ENCODE results near the gene CD226. TPM values are rescaled to one million over a fixed set of nuclear protein-coding genes. Genes with fewer than 3 reads are reported as not detected.
A peak's percentile ranks its signal among the peaks of the same experiment; 100 is the strongest.
"Not testable (repeated sequence)": the region's sequence is repeated elsewhere in the genome, so short reads cannot be mapped to it uniquely, and the experiment has no call there.

The CD226 gene
- polyA plus RNA-seq, 3 donors, result 2.6 to 3.2 (median 2.9) TPM

DNA sequence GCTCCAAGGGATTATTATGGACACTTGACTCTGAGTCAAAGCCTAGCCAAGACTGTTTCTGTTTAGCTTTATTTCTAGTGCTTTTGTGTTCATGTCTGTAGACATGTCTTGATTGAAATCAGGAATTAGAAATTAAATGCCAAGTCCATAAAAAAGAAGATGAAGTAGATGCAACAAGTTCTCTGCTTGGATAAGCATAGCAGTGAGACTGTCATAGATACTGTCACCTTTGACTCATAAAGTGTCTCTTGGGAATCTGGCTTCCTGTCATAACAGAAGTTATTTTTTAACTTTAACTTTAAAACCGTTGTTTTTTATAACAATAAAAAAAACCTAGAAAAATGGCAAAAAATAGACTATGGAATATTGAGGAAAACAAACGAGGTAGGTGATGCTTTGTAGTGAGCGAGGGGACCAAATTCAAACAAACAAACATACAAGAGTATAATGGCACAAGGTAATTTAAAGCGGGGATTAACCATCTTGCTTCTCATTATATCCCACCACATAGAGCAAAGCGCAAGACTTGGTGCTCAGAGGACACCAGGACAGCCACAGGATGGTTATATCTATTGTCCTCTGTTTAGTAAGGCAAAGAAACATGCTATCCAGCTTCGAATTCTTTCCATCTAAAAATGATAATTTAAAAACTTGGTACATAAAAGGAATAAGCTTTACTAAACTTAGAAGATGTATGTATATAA is 64.6 kb downstream of the CD226 start:
- DNase-seq (ENCODE audit: extremely low read depth in 1 of 11, low read depth in 9 of 11, low spot score in 4 of 11), result no peak

- no peak for DNase-seq (ENCODE audit: extremely low read depth in 1 of 11, low read depth in 9 of 11, low spot score in 4 of 11)
Observed at GRCh38 chr18:69880083-69880482, 67.6 kb downstream of the CD226 start.

GRCh38 chr18:69879051-69879450 is 68.6 kb downstream of the CD226 start:
- DNase-seq (ENCODE audit: extremely low read depth in 1 of 11, low read depth in 9 of 11, low spot score in 4 of 11), result not testable (repeated sequence)

DNA sequence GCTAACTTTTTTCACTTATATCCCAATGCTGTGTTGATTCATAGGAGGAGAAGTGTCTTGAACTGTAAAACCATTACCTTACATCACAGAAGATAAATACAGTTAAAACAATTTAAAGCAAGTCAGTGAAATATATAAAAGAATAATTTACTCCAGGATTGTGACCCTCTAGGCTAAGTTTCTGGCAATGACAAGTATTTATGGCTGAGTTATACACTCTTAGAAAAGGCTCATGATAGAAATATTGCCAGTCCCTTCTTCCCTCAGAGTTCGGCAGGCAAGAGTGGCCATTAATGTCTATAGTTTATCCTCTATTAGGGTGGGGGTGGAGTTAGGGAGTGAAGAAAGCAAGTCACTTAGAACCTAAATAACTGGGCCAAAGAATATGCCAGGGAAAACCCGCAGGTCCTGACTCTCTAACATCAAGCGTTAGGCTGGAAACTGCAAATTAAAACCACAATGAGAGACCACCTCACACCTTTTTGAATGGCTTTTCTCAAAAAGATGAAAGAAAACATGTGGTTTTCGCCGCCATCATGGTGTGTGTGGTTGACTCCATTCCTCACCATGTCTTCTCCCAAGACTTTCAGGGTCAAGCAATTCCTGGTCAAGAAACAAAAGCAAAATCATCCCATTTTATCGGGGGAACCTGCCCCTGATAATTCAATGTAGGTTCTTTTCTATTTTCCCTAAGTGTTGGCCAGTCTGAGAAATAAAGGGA is 69.3 kb downstream of the CD226 start:
- peak in 1 of 11 donors; percentile 13 for DNase-seq (ENCODE audit: extremely low read depth in 1 of 11, low read depth in 9 of 11, low spot score in 4 of 11)

DNA sequence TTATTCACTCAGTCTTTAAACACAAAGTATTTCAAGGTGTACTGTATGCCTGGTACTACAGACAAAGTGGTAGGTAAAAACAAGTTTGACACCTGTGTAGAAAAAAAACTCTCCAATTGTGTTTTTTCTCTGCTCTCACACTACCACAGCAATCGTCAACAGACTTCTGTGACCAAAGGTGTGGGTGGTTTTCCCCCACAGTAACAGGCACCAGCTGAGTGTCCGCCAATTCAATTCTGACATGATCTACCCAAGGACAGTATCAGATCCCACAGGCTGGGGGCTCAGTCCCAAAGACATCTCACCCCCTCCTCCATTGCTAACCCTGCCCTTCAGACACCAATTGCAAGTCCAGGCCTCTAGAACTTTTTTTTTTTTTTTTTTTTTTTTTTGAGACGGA is 71.2 kb downstream of the CD226 start:
- DNase-seq (ENCODE audit: extremely low read depth in 1 of 11, low read depth in 9 of 11, low spot score in 4 of 11), result no peak

DNA sequence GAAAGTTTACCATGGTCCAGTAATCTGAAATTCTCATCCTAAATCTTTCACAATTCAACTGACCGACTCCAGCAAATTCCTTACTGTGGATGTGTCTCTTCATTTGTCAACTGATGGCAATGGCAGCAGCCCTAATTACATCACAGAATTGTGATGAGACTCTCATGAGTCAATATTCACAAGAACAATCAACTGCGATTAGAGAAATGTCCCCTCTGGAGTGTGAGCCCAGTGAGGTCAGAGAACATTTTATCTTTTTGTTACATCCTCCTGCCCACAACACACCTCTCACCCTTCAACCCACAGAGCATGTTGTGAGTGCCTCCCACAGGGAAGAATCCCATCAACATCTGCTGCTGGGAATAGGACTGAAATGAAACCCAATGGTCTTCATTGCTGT is 73.6 kb downstream of the CD226 start:
- DNase-seq (ENCODE audit: extremely low read depth in 1 of 11, low read depth in 9 of 11, low spot score in 4 of 11), result no peak

GRCh38 chr18:69872661-69873060 is 75.0 kb downstream of the CD226 start:
- no peak for DNase-seq (ENCODE audit: extremely low read depth in 1 of 11, low read depth in 9 of 11, low spot score in 4 of 11)

- no peak for DNase-seq (ENCODE audit: extremely low read depth in 1 of 11, low read depth in 9 of 11, low spot score in 4 of 11)
Observed at GRCh38 chr18:69871363-69871762, 76.3 kb downstream of the CD226 start.

DNA sequence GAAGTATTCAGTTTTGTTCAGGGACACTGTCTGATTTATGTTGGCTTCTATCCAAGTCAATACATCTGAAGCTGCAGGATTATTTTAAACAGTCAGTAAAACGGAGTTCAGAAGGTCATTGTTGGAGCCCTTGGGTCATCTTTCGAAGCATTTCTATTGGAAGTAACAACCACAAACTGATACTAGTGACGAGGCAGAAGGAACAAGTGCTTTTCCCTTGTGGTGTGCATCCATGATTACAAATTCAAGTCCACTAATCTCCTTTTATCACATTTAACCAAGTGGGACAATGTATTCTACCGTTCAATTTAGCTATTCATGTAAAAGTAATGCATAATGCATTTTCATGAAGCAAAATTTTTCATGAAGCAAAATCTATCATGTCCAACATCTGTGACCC is 76.9 kb downstream of the CD226 start:
- DNase-seq (ENCODE audit: extremely low read depth in 1 of 11, low read depth in 9 of 11, low spot score in 4 of 11), result no peak

GRCh38 chr18:69866212-69866611 is 81.5 kb downstream of the CD226 start:
- DNase-seq (ENCODE audit: extremely low read depth in 1 of 11, low read depth in 9 of 11, low spot score in 4 of 11), result no peak

- no peak for DNase-seq (ENCODE audit: extremely low read depth in 1 of 11, low read depth in 9 of 11, low spot score in 4 of 11)
Observed at GRCh38 chr18:69865776-69866175, 81.9 kb downstream of the CD226 start.

- DNase-seq (ENCODE audit: extremely low read depth in 1 of 11, low read depth in 9 of 11, low spot score in 4 of 11), result not testable (repeated sequence)
Observed at GRCh38 chr18:69864802-69865201, 82.9 kb downstream of the CD226 start.

DNA sequence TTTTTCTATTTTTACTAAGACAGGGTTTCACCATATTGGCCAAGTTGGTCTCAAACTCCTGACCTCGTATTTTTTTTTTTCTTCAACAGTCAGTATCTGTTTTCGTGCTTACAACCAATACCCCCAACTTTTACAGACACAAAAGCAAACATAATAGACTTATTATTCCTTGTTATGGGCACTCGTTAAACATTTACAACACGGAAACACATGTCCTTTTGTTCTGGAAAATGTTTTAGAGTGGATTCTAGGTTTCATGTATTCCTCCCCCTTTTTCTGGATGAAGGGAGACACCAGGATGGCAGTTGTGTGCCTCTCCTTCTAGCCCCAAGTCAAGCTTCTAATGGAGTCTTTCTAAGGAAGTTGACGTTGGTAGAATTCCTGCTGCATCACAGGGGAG is 88.8 kb downstream of the CD226 start:
- DNase-seq (ENCODE audit: extremely low read depth in 1 of 11, low read depth in 9 of 11, low spot score in 4 of 11), result no peak

DNA sequence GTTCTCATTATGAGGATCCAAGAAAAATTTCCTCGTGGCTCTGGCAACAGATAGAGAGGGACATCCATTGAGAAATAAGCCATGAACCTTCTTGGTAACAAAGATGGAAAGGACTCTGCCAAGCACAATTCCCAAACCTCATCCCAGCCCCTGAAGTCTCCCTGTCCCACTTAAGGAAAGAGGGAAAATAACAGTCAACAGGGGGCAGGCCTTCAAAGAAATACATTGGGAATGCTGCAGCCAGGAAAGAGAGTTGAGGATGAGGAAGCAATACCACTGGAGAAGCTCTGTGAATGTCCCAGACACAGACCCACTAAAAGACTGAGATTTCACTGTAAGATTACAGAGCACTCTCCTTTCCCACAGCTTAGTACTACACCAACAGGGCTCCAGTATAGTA is 93.2 kb downstream of the CD226 start:
- no peak for DNase-seq (ENCODE audit: extremely low read depth in 1 of 11, low read depth in 9 of 11, low spot score in 4 of 11)

- DNase-seq (ENCODE audit: extremely low read depth in 1 of 11, low read depth in 9 of 11, low spot score in 4 of 11), result no peak
Observed at GRCh38 chr18:69853051-69853450, 94.6 kb downstream of the CD226 start.

GRCh38 chr18:69845593-69846506 is 101.8 kb downstream of the CD226 start:
- DNase-seq (ENCODE audit: extremely low read depth in 1 of 11, low read depth in 9 of 11, low spot score in 4 of 11), result peak in 3 of 11 donors; percentile 7 to 12 (median 12)

- no peak for DNase-seq (ENCODE audit: extremely low read depth in 1 of 11, low read depth in 9 of 11, low spot score in 4 of 11)
Observed at GRCh38 chr18:69844656-69845055, 103.0 kb downstream of the CD226 start.

DNA sequence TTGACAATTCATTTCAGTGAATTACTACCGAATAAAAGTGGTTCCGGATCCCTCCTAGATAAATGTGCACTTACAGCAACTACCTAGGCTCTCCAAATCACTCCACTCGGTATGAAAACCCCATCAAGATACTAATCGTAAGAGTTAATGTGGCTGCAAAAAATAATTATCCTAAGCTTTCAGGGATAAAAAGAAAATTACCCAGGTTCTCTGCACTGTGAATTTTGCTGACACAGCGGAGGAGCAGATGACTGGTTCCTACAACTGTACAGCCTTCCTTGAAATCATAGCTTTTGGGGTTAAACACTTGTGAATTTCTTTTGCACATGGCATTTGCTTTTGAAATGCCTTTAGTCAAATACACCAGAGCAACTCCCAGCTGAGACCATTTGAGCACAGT is 104.7 kb downstream of the CD226 start:
- DNase-seq (ENCODE audit: extremely low read depth in 1 of 11, low read depth in 9 of 11, low spot score in 4 of 11), result no peak

DNA sequence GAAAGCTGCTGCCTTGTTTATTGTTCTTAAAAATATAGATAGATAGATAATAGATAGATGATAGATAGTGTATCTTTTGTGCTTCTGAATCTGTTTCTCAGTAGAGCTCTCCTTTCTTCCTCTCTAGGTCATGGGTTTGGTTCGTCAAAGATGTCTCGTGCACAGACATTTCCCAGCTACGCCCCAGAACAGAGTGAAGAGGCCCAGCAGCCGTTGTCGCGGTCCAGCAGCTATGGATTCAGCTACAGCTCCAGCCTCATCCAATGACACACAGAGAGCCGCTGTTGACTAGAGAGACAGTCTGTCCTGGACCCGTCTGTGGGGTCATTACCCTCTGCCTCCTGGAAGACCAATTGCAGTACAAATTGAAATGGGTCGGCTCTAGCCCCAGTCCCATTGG is 106.6 kb downstream of the CD226 start:
- no peak for DNase-seq (ENCODE audit: extremely low read depth in 1 of 11, low read depth in 9 of 11, low spot score in 4 of 11)

DNA sequence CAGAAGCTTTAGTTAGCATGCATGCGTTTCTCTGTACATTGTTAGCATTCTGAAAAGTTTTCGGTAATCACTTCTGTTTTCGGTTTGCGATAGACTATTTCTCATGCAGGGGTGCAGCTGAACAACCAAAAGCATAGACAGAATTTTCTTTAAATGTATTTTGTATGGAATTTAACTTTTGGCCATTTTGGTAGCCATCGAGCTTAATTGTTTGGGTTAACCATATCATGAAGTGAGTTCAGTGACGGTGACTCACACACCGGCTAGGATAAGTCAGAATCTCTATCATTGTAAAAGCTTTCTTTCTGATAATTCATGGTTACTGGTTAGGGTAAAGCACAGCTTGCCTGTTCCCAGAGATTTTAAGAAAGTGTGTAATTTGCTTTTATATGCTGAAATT is 107.2 kb downstream of the CD226 start:
- no peak for DNase-seq (ENCODE audit: extremely low read depth in 1 of 11, low read depth in 9 of 11, low spot score in 4 of 11)
